DMS79 treated with DMSO at 0.1 percent for 48 hours (cell line): ENCODE data around the gene DNMT1.
A peak's percentile ranks its signal among the peaks of the same experiment; 100 is the strongest.
"Not testable (repeated sequence)": the region's sequence is repeated elsewhere in the genome, so short reads cannot be mapped to it uniquely, and the experiment has no call there.

Experiments
- DNase-seq: peaks from one replicate; lab custom pipeline; 2025; lab: John Stamatoyannopoulos, UW

The DNMT1 gene

DNA sequence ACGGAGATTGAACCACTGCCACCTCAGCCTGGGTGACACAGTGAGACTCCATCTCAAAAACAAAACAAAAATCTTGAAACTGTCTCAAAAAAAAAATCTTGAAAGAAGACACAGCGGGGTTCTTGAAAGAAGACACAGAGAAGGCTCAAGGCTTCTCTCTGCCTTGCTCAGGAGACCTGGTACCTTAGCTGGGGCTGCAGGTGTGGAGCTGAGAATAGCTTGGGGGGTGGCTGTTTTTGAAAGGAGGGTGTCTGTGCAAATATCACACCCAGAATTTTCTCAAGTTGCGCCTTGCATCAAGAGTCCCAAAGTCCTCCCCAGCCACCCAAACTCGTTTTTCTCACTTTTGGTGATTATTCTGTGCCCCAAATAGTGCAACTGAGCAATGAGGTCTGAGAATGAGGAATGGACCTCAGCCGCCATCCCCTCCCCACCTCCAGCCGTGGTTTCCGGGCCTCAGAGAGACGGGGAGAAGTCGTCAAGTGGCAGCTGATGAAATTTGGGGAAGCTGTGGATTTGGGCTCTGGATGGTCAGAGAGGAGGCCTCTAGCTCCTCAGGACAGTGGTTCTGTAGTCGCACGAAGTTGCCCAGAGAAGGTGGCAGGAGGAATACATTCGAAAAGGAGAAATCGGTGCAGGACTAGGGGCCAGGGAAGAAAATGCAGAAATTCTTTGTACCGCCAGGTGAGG lies 27.6 kb upstream of the DNMT1 start:
- DNase-seq, result no peak

DNA sequence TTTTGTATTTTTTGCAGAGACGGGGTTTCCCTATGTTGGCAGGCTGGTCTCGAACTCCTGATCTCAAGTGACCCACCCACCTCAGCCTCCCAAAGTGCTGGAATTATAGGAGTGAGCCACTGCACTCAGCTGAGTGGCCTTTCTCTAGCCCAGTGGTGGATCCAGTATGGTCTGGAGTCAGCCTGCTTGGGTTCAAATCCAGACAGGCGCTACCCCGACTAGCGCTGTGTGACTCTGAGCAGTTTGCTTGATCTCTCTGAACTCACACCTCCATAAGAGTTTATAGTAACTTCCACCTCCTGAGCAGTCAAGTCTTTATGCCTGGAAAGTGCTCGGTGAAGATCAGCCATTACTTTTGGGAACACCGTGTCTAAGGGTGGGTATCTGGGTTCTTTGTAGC lies 25.9 kb upstream of the DNMT1 start:
- DNase-seq, result no peak

DNA sequence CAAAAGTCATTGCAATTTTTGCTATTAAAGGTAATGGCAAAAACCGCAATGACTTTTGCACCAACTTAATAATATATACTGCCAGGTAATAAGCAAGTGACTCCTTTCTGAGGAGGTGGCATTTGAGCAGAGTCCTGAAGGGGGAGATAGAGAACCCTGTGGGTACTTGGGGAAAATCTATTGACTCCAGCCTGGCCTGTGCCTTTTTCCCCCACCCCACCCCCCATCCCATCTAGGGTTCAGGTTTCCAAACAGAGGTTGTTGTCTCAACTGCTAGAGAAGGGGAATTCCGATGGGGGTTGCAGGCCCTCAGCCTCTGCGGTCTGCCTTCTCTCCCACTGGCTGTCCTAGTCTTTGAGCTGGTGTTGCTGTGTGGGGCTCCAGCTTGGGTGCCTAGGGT lies 24.9 kb upstream of the DNMT1 start:
- DNase-seq, result no peak

DNA sequence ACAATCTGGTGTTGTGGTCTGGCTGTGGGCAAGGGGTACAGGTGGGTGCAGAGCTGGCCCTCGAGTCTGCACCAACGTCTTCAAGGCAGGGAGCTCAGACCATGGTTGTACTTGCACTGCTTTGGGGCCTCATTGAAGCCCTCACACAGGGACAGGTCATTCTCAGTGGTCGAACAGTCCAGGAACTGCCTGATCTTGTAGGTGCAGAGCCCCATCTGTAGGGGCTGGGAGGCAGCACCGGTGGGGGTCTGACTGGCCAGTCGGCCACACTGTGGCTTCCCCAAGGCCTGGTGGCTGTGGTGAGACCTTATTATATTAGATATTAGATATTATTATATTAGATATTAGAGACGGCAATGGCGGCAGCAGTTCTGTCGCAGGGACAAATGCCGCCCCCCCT lies 22.3 kb upstream of the DNMT1 start:
- no peak for DNase-seq

DNA sequence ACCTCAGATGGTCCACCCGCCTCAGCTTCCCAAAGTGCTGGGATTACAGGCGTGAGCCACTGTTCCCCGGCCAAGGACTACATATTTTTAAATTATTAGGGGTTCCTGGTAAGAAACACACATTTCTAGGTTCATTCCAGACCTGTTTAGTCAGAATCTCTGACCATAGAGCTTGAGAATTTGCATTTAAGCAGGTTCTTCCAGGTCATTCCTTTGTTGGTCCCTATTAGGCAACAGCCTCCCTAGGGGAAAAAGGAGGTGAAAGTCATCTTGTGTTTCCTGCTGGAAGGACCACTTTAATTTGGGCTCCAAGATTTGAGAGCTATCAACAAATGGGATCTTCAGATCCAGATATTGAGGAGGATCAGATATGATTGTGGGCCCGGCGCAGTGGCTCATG lies 20.0 kb upstream of the DNMT1 start:
- DNase-seq, result no peak

DNA sequence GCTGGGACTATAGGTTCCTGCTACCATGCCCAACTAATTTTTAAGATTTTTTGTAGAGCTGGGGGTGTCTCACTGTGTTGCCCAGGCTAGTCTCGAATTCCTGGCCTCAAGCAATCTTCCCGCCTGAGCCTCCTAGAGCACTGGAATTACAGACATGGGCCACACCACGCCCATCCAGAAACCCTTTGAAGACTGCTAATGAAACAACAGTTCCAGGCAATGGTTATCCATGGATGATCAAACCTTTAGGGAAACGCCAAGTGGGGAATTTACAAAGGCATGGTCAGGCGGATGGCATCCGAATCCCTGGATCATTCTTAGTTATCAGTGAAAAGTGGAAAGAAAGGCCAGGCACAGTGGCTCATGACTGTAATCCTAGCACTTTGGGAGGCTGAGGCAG lies 16.9 kb upstream of the DNMT1 start:
- DNase-seq, result no peak

DNA sequence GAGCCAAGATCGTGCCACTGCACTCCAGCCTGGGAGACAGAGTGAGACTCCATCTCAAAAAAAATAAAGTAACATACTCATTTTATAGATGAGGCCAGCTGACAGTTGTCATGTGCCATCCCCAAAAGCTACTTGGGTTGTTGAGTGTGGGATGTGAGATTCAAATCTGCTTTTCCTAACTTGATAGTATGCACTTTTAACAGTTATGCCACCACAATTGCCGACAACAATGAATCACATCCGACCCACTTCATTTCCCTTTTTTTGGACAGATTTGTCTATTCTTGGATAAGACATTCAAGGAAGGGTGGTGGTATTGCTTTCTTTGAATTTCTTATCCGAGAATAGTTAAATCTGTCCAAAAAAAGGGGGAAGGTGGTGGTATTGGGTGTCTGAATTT lies 16.3 kb upstream of the DNMT1 start:
- no peak for DNase-seq

DNA sequence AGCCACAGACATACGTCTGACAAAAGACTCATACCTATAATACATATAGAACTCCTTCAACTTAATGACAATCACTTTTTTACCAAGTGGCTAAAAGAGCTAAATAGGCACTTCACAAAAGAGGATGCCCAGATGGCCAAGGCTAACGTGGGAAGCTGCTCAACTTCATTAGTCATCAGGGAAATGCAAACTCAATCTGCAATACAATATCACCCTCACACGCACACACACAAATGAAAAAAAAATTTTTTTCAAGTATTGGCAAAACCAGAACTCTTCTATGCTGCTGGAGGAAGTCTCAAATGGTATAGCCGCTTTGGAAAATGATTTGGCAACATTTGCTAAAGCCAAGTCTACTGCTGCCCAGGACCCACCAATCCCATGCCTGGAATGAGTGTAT lies 14.6 kb upstream of the DNMT1 start:
- DNase-seq, result peak; percentile 12

DNA sequence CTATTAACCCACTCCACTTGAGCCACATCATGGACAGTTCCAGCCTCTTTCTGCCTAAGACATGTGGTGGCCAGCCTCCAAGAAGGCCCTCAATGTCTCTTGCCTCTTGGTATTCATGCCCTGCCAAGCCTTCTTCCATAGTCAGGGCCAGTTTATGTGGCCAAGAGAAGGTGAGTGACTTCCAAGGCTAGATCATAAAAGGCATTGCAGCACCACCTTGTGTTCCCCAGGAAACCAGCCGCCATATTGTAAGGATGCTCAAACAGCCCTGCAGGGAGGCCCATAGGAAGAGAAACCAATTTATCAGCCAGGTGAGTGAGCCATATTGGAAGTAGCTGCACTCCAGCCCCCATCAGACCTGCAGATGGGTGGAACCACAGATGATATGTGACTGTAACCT lies 12.3 kb upstream of the DNMT1 start:
- DNase-seq, result no peak

DNA sequence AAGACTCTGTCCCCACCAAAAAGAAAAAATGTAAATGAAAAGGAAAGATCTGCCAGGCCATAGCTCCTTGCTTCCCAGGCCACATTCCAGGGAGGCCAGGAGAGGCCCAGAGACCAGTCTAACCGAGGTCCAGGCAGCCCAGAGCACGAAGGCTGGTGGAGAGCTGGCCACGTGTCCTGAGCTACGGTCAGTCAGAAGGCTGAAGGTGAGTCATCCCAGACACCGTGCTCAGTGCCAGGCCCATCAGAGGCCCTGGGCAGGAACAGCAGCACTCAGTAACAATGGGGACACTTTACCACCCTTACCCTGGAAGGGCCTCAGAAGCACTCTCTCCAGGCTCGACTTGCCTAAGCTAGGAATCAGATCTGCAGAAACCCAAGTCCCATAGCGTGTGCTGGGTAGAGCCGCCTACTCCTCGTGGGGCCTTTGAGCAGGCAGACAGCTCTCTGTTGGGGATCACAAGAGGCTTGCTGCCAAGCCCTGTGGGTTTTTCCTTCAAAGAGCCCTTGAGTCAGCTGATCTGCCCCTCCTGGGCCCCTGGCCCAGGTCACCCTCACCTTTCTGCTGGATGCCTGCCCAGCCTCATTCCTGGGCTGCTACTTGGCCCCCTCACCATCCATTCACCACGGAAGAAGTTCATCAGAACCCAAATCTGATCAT lies 11.6 kb upstream of the DNMT1 start:
- DNase-seq, result peak; percentile 82

DNA sequence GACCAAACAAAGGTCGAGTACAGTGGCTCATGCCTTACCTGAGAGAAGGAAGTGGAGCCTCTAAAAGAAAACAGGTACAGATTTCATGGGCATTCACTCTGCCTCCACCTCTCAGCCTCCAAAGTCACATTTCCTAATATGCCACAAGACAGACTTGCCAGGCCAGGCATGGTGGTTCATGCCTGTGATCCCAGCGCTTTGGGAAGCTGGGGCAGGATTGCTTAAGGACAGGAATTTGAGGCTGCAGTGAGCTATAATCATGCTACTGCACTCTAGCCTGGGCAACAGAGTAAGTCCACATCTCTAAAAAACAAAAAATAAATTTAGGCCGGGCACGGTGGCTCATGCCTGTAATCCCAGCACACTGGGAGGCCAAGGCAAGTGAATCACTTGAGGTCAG lies 10.9 kb upstream of the DNMT1 start:
- DNase-seq, result no peak

DNA sequence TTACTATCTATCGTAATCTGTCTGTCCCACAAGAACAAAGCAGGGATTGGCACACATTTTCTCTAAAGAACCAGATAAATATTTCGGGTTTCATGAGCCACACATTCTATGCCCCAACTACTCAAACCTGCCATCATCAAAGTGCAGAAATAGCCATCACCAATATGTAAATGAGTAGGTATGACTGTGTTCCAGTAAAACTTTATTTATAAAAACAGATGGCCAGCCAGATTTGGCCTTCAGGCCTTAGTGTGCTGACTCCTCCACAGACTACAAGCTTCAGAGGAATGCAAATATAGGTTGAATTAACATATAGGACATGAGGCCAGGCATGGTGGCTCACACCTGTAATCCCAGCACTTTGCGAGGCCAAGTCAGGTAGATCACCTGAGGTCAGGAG lies 8.9 kb upstream of the DNMT1 start:
- no peak for DNase-seq

DNA sequence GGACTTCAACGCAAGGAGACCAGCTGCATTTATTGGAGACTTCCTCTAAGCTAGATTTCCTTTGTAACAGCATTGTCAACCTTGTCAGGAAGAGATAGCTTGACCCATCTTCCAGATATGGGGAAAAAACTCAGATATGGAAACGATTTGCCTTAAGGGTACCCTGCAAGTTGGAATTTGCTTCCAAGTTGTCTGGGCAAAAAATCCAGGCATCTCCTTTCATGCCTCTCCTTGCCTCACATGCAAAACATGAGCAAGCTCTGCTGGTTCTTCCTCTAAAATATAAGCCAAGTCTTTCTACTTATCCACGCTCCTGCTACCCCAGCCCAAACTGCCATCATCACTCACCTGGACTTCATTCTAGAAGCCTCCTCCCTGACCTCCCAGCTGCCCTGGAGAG lies 6.4 kb upstream of the DNMT1 start:
- DNase-seq, result no peak

DNA sequence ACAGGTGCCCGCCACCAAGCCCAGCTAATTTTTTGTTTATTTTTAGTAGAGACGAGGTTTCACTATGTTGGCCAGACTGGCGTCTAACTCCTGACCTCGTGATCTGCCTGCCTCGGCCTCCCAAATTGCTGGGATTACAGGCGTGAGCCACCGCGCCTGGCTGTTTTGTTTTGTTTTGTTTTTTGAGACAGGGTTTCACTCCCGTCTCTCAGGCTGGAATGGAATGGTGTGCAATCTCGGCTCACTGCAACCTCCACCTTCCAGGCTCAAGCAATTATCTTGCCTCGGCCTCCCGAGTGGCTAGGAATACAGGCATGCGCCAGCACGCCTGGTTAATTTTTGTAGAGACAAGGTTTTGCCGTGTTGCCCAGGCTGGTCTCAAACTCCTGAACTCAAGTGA lies 5.3 kb upstream of the DNMT1 start:
- DNase-seq, result not testable (repeated sequence)

DNA sequence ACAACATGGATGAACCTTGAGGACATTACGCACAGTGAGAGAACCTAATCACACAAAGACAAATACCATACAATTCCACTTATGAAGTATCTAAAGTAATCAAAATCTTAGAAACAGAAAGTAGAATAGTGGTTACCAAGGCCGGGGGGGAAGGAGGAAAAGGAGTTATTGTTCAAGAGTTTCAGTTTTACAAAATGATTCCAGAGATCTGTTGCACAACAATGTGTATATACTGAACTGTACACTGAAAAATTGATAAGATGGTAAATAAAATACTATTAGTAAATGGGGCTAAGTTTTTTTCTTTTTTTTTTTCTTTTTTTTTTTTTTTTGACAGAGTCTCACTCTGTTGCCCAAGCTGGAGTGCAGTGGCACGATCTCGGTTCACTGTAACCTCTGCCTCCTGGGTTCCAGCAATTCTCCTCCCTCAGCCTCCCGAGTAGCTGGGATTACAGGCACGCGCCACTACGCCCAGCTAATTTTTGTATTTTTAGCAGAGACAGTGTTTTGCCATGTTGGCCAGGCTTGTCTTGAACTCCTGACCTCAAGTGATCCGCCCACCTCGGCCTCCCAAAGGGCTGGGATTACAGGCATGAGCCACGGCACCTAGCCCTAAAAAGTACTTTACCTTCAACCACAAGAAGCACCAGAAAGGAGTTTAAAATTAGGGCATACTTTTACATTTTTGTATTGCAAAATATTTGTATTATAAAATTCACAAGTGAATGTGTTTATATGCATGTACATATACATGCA lies 4.3 kb upstream of the DNMT1 start:
- not testable (repeated sequence) for DNase-seq

DNA sequence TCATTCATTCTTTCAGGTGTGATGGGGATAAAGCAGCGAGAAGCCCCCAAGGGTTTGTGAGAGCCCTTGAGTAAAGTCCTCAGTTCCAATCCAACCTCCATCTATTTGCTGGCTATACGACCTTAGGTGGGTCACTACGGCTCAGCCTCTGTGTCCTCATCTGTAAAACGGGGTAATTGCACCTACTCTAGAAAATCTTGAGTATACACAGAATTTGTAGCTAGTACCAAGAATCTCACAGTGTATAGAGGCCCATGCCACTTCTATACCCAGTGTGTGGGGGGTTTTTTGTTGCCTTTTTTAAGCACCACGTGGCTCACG lies 406 bp upstream of the DNMT1 start:
- DNase-seq, result no peak

DNA sequence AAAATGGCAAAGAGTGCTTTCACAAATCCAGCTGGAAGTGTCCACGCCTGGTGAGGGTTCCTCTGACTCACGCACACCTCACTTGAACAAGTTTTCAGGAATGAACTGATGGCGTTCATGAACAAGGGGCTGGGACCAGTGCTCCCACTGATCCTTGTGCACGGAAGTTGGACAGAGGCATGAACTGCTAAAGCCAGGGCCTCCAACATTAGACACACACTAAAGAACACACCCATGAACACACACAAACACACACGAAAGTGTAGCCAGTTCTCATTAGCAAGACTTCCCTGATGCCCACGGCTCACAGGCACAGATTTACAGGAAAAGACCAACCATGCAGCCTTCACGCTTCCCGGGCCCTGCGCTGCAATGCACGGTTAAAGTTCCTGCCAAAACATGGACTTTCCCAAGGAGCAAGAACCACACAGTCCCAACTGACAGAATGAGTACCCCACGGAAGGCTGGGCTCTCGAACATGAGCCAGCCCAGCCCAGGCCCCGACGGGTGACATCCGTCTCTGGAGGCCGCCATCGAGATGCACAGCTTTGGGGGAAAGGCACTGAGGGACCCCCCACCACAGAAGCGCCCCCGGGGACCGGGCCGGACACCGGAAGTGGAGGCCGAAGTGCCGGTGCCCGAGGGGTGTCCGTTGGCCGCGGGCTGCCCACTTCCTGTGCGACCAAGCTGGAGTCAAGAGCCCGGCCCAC lies 808 bp downstream of the DNMT1 start:
- DNase-seq, result no peak

DNA sequence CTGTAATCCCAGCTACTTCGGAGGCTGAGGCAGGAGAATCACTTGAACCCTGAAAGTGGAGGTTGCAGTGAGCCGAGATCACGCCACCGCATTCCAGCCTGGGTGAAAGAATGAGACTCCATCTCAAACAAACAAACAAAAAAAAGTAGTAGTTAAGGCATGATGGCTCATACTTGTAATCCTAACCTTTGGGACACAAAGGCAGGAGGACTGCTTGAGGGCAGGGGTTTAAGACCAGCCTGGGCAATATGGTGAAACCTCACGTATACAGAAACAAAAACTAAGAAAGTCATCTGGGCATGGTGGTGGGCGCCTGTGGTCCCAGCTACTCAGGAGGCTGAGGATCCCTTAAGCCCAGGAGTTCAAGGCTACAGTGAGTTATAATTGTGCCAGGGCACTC lies 1.8 kb downstream of the DNMT1 start:
- DNase-seq, result no peak

DNA sequence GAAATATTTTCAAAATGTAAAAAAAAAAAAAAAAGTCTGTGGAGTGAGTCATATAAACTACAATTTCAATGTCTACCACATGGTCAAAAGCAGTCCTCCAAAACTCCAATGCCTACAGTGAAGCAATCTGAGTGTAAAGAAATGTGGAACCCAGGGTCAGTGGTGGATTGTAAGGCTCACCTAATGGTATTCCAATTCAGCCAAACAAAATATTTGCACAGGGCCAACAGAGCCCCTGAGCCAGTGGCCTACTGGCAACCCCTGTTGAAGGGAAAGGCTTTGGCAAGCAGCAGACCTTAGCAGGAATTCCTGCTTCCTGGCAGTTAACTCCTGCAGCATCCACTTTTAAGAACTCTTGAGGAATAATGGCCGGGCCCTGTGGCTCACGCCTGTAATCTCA lies 3.4 kb downstream of the DNMT1 start:
- no peak for DNase-seq

DNA sequence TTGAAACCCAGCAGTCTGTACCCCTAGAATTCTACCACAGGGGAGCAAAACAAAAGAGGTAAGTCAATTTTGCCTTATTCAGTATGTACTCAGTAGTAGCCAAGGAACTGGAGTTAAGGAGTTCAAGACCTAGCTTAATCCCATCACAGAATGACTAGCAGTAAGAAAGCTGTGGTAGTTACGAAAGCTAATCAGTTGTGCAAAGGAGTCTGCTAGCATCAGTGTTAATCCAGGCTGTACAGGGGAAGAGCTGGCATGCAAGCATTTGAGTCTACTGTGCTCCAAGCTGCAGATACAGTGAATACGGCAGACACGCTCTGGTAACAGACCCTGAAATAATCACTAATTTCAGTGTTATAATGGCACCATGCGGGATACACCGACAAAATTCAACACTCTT lies 4.7 kb downstream of the DNMT1 start:
- DNase-seq, result no peak

DNA sequence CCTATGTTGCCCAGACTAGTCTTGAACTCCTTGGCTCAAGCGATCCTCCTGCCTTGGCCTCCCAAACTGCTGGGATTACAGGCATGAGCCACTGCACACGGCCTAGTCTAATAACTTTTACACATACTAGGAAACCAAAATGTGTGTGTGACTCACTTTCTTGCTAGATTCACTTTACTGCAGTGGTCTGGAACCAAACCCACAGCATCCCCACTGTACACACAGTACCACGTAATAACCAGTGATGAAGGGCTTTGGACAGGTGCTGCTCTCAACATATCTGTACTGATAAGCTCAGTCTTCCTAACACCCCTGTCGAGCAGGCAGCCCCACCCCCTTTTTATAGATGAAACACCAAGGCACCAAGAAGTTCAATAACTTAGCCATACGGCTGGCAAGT lies 5.1 kb downstream of the DNMT1 start:
- no peak for DNase-seq

DNA sequence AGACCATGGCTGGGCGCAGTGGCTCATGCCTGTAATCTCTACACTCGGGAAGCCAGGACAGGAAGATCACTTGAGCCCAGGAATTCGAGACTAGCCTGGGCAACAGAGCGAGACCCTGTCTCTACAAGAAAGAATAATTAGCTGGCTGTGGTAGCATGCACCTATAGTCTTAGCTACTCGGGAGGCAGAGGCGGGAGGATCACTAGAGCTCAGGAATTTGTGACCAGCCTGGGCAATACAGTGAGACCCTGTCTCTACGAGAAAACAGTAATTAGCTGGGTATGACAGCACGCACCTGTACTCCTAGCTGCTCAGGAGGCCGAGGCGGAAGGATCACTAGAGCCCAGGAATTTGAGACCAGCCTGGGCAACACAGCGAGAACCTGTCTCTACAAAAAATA lies 7.4 kb downstream of the DNMT1 start:
- no peak for DNase-seq

DNA sequence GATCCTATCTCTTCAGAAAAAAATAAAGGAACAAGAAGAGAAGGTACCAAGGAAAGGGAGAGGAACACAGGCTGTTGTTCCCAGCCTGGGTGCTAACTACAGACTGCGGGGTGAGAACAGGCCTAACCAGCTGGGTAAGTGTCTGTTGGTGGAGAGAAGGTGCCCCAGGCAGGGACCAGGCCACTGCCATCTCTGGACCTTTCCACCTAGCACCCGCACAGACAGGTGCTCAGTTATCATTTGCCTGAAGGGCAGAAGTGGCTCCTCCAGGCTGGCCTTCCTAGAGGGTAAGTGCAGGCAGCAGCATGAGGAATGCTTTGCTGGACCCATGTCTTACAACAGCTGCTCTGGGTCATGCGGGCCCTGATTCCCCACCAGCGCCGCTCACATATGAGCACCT lies 10.1 kb downstream of the DNMT1 start:
- DNase-seq, result no peak
